Activated T-cell treated with anti-CD3 and anti-CD28 coated beads, Interleukin-2, amount 50 U/mL, for 1 hour (primary cell): ENCODE results near the gene UBTFL1.
"Not testable (repeated sequence)": the region's sequence is repeated elsewhere in the genome, so short reads cannot be mapped to it uniquely, and the experiment has no call there.

Source experiments
- DNase-seq: peaks from one replicate; pipeline ENCODE4 v3.0.0-alpha.2; 2020

UBTFL1 gene

DNA sequence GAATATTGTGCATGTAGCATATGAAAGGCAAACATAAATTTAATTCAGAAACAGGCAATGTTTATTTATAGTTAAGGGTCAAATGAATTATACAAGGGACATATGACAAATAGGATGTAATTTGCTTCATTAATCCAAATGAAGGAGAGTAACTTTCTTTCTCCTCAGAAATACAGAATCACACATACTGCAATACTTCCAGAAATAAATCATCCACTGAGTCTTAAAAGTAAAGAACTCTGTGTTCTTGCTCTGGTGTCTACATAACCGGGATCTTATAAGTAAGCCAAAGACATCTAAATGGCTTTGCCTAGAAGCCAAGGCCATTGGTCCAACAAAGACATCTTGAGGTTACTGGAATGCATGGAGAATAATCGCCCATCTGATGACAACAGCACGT, at the start of gene UBTFL1:
Gene UBTFL1, plus strand, starts transcription at position 301 of the 400 bp plus-strand sequence. Its CDS starts 0 bp downstream, at position 301.
- not testable (repeated sequence) for DNase-seq

DNA sequence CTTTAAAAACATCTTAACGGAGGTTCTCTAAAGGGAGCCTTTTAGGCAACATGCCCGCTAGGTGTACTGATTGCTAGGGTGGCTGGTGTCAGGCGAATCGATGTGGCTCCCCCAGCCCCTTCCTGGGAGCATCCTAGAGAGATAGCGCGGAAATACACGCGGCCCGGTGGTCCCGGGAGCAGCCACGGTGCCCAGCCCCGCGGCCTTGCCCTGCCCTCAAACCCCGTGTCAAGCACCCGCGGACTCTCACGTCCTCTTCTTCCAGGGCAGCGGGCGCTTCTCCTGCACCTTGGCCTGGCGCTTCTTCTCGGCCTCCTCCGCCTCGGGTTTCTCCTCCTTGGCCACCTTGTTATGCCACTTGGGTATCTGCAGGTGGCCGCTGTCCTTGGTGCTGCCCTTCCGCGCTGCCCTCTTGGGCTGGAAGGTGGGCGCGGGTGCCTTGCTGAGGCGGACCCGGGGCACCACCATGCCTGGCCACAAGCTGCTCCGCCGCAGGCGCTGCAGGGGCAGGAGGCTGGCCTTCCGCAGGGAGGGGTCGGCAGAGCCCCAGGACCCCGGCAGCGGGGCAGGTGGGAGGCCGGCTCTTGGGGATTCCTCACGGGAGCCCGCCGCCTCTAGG, 34.0 kb upstream of the UBTFL1 start:
- DNase-seq: not testable (repeated sequence)

GRCh38 chr11:90052311-90052710, 33.4 kb upstream of the UBTFL1 start:
- not testable (repeated sequence) for DNase-seq

GRCh38 chr11:90053545-90053944, 32.2 kb upstream of the UBTFL1 start:
- DNase-seq: not testable (repeated sequence)

DNA sequence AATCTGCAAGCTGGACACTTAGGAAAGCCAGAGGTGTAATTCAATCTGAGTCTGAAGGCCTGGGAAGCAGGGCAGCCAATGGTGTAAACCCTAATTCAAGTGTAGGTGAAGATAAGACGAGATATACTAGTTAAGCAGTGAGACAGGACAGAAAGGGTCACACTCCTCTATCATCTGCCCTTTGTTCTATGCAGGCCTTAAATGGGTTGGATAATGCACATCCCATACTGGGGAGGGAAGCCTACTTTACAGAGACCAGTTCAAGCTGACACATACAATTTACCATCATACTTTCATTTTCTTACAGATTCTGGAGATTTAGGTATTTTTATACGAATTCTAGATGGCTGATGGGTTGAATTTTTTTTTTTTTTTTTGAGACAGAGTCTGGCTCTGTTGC, 3.0 kb downstream of the UBTFL1 start:
- DNase-seq: not testable (repeated sequence)

DNA sequence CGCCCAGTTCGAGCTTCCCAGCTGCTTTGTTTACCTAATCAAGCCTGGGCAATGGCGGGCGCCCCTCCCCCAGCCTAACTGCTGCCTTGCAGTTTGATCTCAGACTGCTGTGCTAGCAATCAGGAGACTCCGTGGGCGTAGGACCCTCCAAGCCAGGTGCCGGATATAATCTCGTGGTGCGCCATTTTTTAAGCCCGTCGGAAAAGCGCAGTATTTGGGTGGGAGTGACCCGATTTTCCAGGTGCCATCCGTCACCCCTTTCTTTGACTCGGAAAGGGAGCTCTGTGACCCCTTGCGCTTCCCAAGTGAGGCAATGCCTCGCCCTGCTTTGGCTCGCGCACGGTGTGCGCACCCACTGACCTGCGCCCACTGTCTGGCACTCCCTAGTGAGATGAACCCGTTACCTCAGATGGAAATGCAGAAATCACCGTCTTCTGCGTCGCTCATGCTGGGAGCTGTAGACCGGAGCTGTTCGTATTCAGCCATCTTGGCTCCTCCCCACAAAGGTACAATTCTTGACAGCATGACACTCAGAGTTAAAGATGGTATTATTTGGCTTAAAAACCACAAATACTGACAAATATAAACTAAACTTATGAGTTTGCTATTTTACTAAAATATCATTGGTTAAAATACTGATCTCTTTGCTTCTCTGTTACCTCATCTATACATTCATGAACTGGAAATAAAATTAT, 9.6 kb downstream of the UBTFL1 start:
- not testable (repeated sequence) for DNase-seq

GRCh38 chr11:90098261-90098660, 12.5 kb downstream of the UBTFL1 start:
- DNase-seq: not testable (repeated sequence)

- DNase-seq: no peak
Observed at GRCh38 chr11:90100431-90100830, 14.7 kb downstream of the UBTFL1 start.

GRCh38 chr11:90113541-90113940, 27.8 kb downstream of the UBTFL1 start:
- no peak for DNase-seq

DNA sequence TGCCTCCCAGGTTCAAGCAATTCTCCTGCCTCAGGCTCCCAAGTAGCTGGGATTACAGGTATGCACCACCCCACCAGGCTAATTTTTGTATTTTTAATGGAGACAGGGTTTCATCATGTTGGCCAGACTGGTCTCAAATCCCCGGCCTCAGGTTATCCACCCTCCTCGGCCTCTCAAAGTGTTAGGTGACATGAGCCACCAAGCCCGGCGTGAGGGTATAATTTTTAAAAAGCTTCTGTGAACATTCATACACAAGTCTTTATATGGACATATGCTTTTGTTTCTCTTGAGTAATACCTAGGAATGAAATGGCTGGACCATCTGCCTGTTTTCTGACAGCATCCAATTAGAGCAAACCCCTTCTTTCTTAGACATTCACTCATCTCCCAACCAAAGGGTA, 34.4 kb downstream of the UBTFL1 start:
- DNase-seq: no peak

GRCh38 chr11:90124371-90124770, 38.6 kb downstream of the UBTFL1 start:
- no peak for DNase-seq

DNA sequence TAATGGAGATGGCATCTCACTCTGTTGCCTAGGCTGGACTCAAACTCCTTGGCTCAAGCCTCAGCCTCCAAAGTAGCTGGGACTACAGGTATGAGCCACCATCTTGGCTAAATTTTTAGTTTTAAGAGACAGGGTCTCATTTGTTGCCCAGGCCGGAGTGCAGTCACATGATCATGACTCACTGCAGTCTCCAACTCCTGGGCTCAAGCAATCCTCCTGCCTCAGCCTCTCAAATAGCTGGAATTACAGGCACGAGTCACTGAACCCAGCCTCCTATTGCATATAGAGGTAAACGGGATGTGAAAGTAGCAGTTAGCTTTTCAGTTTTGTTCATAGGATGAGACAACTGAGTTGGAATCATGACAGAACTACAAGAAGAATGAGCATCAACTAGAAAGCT, 39.2 kb downstream of the UBTFL1 start:
- no peak for DNase-seq

DNA sequence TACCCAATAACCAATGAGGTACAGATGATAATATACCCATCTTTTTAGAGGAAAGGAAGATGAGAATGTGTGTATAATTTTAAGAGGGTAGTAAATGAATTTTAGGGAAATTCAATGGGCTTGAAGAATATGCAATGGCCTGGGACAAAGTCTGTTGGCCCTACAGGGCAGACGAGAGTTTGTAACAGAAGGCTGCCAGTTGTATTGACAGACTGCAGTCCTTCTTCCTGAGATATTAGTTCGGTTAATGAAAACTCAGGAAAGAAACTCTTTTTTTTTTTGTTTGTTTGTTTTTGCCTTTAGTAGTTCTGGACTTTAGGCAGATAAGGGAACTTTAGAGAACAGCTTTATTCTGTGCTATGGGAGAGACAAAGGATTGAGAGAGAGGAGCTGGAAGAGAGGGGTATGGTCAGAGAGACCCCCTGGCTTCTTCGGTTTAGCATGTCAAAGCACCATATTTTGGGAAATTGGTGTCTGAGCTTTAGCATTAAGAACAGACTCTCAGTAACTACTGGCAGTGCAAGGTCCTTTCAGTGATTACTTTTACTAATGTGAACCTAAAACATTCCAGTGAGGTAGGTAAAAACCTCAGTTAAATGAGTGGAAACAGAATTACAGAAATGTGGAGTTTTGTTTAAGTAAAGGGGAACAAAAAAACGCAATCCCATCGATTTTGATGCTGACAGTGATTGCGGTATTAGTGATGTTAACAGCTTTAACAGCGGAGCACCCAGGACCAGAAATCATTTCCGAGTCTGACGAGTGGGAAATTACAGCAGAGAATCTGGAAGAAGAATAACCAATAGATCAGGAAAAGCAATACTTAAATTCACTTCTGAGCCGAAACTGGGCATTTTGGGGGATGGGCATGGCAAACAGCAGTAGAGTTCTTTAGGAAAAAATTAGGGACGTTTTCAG, 48.1 kb downstream of the UBTFL1 start:
- DNase-seq: no peak

- DNase-seq: no peak
Observed at GRCh38 chr11:90134478-90135003, 48.8 kb downstream of the UBTFL1 start, which contains the start of gene NAALAD2. Gene NAALAD2 (plus strand): TSS chr11:90134663. CDS start chr11:90134759, 96 bp downstream.

DNA sequence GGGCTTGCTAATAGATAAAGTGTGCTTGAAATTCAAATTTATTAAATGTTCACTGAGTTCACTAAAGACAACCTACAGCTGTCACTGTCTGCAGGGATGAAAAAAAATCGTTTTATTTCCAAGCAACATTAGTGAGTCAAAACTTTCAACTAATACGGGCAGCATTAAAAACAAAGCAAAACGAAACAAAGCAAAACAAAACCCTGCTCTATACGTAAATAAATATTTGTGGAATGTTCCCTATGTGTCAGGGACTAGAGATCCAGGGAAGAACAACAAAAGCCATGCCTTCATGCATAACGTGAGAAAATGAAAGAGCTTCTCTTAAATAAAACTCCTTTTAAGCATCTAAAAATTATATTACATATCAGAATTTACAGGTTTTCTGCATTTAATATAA, 49.3 kb downstream of the UBTFL1 start:
- DNase-seq: no peak
